HG02981 (cell line): Measurements from ENCODE around the gene ZNF414.
"Not testable (repeated sequence)": the region's sequence is repeated elsewhere in the genome, so short reads cannot be mapped to it uniquely, and the experiment has no call there.

Experiments
- ATAC-seq: cut with Tn5 transposase; IDR thresholded peaks from one replicate; pipeline ENCODE4 v1.9.1; 2021; ENCODE audit warnings: mild to moderate bottlenecking, moderate library complexity; ENCODE audit not compliant: unreplicated experiment

Gene ZNF414

GRCh38 chr19:8518536-8518935 lies 4.6 kb upstream of the ZNF414 start:
- no peak for ATAC-seq

DNA sequence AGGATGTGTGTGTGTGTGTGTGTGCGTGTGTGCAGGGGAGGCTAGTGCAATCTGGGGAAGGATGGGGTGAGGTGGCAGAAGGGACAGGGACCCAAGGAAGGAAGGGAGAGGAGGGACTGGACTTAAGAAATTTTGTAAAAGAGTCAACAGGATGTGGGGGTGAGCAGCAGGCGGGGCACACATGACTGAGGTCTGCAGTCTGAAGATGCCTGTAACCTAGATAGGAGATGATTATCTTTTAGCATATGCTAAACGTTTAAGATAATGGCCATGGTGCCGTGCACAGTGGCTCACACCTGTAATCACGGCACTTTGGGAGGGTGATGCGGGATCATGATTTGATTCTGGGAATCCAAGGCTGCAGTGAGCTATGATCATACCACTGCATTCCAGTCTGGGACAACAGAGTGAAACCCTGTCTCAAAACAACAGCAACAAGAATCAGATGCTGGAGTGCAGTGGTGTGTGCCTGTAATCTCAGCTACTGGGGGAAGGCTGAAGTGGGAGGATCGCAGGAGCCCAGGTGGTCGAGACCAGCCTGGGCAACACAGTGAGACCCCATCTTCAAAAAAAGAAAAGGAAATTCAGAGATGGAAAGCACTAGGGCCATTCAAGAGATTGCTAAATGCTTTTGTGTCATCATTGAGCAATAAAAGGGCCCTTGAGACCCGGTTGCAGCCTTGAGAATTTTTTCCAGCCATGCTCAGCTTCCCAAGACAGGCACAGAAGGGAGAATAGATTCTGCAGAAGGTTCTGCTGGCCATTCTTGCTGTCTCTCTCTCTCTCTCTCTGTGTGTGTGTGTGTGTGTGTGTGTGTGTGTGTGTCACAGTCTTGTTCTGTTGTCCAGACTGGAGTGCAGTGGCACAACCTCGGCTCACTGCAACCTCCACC lies 3.8 kb upstream of the ZNF414 start:
- ATAC-seq = no peak

DNA sequence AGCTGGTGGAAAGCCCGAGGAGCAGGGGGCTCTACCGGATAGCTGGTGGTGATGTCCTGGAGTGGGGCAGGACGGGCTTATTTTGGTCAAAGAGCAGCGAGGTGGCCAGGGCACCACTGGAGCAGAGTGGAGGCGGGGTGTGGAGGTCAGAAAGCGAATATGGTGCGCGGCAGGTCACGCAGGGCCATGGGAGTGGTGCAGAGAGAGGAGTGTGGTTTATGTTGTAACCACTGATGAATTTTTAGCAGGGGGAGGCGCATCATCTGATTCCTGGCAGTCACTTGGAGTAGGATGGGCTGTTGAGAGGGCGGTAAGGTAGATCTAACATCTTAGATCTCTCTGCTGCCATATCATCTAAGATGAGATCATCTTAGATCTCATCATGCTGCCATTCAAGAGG lies 1.4 kb upstream of the ZNF414 start:
- no peak for ATAC-seq

GRCh38 chr19:8514505-8515009 lies 590 bp upstream of the ZNF414 start:
- not testable (repeated sequence) for ATAC-seq

GRCh38 chr19:8513036-8513686 lies 806 bp downstream of the ZNF414 start:
- no peak for ATAC-seq

- no peak for ATAC-seq
These were observed 1.6 kb downstream of the ZNF414 start for GRCh38 chr19:8512115-8512967.

DNA sequence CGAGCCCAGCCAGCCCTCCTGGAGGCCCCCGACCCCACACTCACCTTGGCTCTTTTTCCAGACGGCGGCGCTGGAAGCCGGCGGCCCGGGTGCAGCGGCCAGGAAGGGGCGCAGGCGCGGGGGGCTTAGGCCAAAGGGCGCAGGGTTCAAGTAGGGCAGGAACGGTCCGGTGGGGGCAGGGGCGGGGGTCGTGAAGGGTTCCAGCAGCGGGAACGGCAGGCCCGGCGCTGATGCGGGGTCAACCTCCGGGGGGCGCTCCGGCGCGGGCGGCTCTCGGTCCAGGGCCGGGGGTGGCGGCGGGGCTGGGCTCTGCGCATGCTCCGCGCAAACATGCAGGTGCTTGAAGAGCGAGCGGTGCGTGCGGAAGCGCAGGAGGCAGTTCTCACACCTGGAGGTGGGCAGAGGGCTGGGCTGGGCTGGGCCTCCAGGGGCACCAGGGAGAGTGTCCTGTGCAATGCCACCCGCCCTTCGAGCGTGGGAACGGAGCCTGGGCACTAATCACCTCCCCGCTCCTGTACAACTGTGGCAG lies 2.3 kb downstream of the ZNF414 start:
- no peak for ATAC-seq

GRCh38 chr19:8510589-8511115 lies 3.3 kb downstream of the ZNF414 start:
- no peak for ATAC-seq

DNA sequence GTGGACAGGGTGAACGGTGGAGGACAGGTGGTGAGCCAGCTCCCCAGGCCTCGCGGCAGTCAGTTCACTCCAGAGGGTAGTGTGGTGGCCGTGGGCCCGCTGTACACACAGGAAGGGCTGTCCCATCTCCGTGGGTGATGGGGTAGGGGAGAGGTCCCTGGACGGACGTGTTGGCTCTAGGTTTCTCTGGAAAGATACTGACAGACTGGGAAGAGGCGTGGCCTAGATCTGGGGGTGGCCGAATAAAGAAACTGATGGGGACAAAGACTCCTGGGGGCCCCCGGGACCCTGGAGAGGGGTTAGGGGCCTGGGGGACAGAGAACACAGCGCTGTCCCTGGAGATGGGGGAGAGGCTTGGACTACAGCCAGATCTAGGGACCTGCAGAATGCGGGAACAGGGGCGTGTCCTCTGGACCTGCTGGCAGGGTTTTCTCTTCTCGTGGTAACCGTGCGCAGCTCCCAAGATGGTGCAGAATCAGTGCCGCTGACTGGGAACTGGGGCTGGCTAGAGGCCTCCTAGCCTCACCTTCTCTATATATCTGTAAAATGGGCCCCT lies 7.5 kb downstream of the ZNF414 start:
- no peak for ATAC-seq

- no peak for ATAC-seq
These were observed 8.1 kb downstream of the ZNF414 start for GRCh38 chr19:8505680-8506401.

DNA sequence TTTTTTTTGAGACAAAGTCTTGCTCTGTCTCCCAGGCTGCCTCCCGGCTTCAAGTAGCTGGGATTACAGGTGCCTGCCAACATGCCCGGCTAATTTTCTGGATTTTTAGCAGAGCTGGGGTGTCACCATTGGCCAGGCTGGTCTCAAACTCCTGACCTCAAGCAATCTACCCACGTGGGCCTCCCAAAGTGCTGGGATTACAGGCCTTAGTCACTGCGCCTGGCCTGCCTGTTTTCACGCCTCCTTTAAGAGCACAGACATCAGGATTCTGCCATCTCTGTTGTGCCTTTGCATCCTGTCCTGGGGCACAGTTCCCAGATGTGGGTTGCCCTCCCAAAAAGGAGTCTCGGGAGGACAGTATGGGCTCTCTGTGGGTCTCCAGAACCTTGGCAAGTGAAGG lies 9.0 kb downstream of the ZNF414 start:
- no peak for ATAC-seq

DNA sequence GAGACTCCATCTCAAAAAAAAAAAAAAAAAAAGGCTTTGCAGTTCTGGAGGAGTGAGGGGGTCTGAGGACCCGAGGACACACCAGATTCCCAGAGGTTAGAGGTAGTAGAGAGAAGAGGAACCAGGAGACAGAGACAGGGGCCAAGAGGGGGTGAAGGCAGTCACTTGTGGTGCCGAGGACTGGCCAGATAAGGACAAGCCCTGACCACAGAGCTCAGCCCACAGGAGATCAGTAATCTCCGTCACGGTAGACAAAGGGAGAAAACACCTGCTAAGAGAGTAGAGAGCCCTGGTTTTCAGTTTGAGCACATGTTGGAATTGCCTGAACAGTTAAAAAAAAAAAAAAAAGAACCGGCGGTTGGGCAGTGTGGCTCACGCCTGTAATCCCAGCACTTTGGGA lies 9.8 kb downstream of the ZNF414 start:
- no peak for ATAC-seq

DNA sequence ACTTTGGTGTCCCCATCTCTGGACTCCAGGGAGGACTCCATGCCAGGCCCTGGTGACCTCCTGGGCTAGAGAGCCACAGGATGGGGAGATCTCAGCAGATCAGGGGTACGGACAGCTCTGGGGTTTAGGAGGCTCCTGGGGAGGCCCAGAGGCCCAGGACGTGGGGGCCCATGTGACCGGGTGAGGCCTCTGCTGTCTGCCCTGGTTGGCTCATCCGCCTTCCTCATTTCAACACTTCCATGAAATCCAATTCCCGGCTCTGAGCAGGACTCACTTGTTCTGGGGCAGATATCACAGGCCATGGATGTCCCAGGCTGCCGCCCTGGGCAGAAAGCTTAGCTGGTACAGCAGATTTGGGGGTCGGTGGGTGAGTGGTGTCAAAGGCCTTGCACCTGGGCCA lies 10.5 kb downstream of the ZNF414 start:
- ATAC-seq = no peak

GRCh38 chr19:8501981-8502380 lies 12.0 kb downstream of the ZNF414 start:
- ATAC-seq = no peak

DNA sequence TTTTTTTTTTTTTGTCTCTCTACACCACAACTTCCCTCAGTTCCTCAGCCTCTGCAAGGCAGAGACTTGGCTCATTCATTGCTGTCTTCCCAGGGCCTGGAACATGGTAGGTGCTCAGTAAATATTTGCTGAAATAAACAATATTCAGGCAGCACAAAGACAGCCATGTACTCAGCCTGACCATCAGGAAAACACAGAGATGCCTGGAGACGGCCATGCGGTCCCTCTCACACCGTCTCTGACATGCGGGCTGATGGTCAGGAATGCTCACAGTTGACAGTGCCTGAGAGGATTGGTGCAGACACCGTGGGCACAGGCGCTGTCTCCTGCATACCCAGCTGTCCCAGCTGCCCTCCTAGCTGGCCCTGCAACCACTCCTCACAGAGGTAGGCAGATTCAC lies 12.5 kb downstream of the ZNF414 start:
- no peak for ATAC-seq

DNA sequence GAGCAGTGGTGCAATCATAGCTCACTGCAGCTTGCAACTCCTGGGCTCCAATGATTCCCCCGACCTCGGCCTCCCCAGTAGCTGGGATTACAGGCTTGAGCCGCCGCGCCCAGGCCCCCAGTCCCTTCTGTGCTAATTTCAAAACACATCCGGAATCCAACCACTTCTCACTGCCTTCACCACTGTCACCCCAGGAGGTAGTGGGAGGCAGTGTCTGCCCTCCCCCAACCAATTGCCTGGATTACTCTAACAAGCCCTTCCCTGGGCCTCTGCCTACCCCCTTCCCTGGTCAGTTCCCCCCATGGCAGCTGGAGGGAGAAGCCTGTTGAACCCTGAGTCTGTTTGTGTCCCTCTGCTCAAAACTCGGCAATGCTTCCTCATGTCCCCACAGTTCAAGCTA lies 13.8 kb downstream of the ZNF414 start:
- no peak for ATAC-seq

- no peak for ATAC-seq
These were observed 14.7 kb downstream of the ZNF414 start for GRCh38 chr19:8499048-8499833.

GRCh38 chr19:8498295-8498694 lies 15.7 kb downstream of the ZNF414 start:
- ATAC-seq = no peak

DNA sequence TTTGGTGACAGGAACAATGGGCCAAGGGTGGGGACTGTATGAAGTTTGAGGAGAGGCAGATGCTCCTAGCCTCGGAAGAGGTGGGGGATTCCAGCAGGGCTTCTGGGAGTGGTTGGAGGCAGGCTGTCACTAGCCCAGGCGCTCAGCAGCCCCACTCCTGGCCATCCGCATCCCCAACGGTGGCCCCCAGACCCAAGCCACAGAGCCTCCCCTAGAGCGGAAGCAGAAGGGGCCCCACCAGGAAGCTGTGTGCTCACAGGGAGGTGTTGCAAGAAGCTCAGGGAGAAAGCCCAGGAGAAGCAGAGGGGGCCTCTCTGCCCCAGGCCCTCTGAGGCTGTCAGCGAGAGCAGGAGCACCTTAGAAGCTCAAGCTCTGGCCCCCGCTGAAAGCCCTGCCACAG lies 19.8 kb downstream of the ZNF414 start:
- no peak for ATAC-seq
